ENCODE measurements around the gene AMZ2. TPM values are rescaled to one million over a fixed set of nuclear protein-coding genes. Genes with fewer than 3 reads are reported as not detected.
A peak's percentile ranks its signal among the peaks of the same experiment; 100 is the strongest.

Gene AMZ2
- total and polyA plus RNA-seq, 2 experiments from 2014 or later, result 54.2 to 71.5 TPM

DNA sequence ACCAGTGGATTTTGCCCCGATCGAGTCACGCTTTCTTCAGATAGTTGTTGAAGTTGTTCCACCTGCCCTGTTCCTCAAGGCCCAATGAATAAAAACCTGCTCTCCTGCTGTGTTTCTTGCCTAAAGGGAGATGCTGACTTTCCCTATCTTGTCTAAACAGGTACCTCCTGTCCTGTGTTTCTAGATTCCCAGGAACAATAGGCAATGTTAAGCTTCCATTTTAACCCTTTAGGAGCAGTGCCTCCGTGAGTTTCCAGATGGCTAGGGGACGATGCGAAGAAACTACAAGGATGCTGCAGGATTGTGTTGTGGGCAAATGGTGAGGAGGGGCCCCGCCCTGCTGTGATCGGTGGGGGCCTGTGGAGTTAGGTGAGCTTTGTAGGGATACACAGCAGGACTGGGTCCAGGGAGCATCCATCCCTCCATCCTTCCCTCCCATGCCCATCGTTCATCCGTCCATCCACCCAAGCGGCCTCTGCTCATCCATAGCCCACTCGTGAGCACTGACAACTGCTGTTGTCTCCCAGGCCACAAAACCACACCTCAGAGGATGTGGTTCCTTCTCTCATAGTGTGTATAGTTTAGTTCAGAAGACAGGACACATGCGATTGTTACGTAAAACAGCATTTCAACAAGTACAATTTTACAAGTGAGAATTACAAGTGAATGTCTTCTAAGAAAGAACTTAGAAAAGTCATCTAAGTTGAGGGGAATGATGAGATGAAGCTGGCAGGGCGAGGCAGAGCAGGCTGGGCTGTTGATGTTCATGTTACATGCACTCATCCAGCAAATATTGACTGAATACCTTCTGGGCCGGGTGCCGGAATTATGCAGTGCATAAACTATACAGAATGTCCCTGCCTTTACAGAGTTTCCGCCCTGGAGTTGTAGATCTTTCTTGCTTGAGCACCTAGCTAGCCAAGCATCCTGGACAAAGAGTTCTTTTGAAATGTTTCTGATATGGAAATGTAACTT lies 48.7 kb downstream of the AMZ2 start:
- Histone ChIP-seq H3K4me1 (ENCODE audit: insufficient read depth) (peaks cover 44% of the 10 kb centered on the region), H3K27me3 (ENCODE audit: insufficient read depth) (peaks cover 31% of the 10 kb centered on the region), H3K27ac (ENCODE audit: low read depth) (no peak overlapping the region), H3F3A (replicated peaks; ENCODE audit: low read depth) (peaks cover 15% of the 10 kb centered on the region; the same call in 1 of the 2 replicates), H2AFZ (no peak overlapping the region), H4K20me1 (replicated peaks; ENCODE audit: insufficient read depth) (no peaks in the 10 kb centered on the region), H3K79me2 (replicated peaks; ENCODE audit: insufficient read depth) (no peaks in the 10 kb centered on the region), H3K9me2 (ENCODE audit: insufficient read depth) (no peaks in the 10 kb centered on the region), H3K4me2 (peak overlapping the region; percentile 2; the same call in 1 of the 2 replicates), H3K4me3 (no peak overlapping the region), H3K36me3 (ENCODE audit: insufficient read depth) (no peaks in the 10 kb centered on the region)
- DNase-seq (ENCODE audit: low spot score) (peak; percentile 67), ATAC-seq (peak; percentile 7)
- Mint-ChIP-seq H3K27ac (no peak overlapping the region), H3K4me1 (peaks cover 42% of the 10 kb centered on the region), H3K27me3 (ENCODE audit: insufficient read depth, low read depth, poor library complexity) (peaks cover 25% of the 10 kb centered on the region), H3K36me3 (ENCODE audit: low read depth) (no peaks in the 10 kb centered on the region), H3K4me3 (no peak overlapping the region; the same call in 2 of the 3 replicates), H3K9me3 (no peaks in the 10 kb centered on the region)
- TF ChIP-seq EZH2phosphoT487 (IDR thresholded peaks at IDR 0.05; ENCODE audit: unreplicated experiment), result no peak
- TF ChIP-seq, protein P1, sequence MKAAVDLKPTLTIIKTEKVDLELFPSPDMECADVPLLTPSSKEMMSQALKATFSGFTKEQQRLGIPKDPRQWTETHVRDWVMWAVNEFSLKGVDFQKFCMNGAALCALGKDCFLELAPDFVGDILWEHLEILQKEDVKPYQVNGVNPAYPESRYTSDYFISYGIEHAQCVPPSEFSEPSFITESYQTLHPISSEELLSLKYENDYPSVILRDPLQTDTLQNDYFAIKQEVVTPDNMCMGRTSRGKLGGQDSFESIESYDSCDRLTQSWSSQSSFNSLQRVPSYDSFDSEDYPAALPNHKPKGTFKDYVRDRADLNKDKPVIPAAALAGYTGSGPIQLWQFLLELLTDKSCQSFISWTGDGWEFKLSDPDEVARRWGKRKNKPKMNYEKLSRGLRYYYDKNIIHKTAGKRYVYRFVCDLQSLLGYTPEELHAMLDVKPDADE (IDR thresholded peaks at IDR 0.05), result no peak
- TF ChIP-seq CREB1 (CRISPR knock-in tag; IDR thresholded peaks at IDR 0.05; ENCODE audit: low read depth), result peak; percentile 15; the same call in 1 of the 2 replicates
- no peak for TF ChIP-seq STAT1 (IDR thresholded peaks at IDR 0.05; ENCODE audit: unreplicated experiment)
- TF ChIP-seq, protein P2, sequence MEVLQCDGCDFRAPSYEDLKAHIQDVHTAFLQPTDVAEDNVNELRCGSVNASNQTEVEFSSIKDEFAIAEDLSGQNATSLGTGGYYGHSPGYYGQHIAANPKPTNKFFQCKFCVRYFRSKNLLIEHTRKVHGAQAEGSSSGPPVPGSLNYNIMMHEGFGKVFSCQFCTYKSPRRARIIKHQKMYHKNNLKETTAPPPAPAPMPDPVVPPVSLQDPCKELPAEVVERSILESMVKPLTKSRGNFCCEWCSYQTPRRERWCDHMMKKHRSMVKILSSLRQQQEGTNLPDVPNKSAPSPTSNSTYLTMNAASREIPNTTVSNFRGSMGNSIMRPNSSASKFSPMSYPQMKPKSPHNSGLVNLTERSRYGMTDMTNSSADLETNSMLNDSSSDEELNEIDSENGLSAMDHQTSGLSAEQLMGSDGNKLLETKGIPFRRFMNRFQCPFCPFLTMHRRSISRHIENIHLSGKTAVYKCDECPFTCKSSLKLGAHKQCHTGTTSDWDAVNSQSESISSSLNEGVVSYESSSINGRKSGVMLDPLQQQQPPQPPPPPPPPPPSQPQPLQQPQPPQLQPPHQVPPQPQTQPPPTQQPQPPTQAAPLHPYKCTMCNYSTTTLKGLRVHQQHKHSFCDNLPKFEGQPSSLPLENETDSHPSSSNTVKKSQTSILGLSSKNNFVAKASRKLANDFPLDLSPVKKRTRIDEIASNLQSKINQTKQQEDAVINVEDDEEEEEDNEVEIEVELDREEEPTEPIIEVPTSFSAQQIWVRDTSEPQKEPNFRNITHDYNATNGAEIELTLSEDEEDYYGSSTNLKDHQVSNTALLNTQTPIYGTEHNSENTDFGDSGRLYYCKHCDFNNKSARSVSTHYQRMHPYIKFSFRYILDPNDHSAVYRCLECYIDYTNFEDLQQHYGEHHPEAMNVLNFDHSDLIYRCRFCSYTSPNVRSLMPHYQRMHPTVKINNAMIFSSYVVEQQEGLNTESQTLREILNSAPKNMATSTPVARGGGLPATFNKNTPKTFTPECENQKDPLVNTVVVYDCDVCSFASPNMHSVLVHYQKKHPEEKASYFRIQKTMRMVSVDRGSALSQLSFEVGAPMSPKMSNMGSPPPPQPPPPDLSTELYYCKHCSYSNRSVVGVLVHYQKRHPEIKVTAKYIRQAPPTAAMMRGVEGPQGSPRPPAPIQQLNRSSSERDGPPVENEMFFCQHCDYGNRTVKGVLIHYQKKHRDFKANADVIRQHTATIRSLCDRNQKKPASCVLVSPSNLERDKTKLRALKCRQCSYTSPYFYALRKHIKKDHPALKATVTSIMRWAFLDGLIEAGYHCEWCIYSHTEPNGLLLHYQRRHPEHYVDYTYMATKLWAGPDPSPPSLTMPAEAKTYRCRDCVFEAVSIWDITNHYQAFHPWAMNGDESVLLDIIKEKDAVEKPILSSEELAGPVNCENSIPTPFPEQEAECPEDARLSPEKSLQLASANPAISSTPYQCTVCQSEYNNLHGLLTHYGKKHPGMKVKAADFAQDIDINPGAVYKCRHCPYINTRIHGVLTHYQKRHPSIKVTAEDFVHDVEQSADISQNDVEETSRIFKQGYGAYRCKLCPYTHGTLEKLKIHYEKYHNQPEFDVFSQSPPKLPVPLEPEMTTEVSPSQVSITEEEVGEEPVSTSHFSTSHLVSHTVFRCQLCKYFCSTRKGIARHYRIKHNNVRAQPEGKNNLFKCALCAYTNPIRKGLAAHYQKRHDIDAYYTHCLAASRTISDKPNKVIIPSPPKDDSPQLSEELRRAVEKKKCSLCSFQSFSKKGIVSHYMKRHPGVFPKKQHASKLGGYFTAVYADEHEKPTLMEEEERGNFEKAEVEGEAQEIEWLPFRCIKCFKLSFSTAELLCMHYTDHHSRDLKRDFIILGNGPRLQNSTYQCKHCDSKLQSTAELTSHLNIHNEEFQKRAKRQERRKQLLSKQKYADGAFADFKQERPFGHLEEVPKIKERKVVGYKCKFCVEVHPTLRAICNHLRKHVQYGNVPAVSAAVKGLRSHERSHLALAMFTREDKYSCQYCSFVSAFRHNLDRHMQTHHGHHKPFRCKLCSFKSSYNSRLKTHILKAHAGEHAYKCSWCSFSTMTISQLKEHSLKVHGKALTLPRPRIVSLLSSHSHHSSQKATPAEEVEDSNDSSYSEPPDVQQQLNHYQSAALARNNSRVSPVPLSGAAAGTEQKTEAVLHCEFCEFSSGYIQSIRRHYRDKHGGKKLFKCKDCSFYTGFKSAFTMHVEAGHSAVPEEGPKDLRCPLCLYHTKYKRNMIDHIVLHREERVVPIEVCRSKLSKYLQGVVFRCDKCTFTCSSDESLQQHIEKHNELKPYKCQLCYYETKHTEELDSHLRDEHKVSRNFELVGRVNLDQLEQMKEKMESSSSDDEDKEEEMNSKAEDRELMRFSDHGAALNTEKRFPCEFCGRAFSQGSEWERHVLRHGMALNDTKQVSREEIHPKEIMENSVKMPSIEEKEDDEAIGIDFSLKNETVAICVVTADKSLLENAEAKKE (CRISPR knock-in tag; IDR thresholded peaks at IDR 0.05), result peak; percentile 48
- TF ChIP-seq ZNF114 (CRISPR knock-in tag; IDR thresholded peaks at IDR 0.05), result no peak
- TF ChIP-seq, protein P3, sequence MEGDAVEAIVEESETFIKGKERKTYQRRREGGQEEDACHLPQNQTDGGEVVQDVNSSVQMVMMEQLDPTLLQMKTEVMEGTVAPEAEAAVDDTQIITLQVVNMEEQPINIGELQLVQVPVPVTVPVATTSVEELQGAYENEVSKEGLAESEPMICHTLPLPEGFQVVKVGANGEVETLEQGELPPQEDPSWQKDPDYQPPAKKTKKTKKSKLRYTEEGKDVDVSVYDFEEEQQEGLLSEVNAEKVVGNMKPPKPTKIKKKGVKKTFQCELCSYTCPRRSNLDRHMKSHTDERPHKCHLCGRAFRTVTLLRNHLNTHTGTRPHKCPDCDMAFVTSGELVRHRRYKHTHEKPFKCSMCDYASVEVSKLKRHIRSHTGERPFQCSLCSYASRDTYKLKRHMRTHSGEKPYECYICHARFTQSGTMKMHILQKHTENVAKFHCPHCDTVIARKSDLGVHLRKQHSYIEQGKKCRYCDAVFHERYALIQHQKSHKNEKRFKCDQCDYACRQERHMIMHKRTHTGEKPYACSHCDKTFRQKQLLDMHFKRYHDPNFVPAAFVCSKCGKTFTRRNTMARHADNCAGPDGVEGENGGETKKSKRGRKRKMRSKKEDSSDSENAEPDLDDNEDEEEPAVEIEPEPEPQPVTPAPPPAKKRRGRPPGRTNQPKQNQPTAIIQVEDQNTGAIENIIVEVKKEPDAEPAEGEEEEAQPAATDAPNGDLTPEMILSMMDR (conservative IDR thresholded peaks at IDR 0.05; ENCODE audit: low read depth in 2 of 2), result no peak
- TF ChIP-seq JUNB (IDR thresholded peaks at IDR 0.05; ENCODE audit: unreplicated experiment), result no peak
- no peak for TF ChIP-seq NANOG (IDR thresholded peaks at IDR 0.05; ENCODE audit: borderline replicate concordance)
- TF ChIP-seq, protein P4, sequence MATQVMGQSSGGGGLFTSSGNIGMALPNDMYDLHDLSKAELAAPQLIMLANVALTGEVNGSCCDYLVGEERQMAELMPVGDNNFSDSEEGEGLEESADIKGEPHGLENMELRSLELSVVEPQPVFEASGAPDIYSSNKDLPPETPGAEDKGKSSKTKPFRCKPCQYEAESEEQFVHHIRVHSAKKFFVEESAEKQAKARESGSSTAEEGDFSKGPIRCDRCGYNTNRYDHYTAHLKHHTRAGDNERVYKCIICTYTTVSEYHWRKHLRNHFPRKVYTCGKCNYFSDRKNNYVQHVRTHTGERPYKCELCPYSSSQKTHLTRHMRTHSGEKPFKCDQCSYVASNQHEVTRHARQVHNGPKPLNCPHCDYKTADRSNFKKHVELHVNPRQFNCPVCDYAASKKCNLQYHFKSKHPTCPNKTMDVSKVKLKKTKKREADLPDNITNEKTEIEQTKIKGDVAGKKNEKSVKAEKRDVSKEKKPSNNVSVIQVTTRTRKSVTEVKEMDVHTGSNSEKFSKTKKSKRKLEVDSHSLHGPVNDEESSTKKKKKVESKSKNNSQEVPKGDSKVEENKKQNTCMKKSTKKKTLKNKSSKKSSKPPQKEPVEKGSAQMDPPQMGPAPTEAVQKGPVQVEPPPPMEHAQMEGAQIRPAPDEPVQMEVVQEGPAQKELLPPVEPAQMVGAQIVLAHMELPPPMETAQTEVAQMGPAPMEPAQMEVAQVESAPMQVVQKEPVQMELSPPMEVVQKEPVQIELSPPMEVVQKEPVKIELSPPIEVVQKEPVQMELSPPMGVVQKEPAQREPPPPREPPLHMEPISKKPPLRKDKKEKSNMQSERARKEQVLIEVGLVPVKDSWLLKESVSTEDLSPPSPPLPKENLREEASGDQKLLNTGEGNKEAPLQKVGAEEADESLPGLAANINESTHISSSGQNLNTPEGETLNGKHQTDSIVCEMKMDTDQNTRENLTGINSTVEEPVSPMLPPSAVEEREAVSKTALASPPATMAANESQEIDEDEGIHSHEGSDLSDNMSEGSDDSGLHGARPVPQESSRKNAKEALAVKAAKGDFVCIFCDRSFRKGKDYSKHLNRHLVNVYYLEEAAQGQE (IDR thresholded peaks at IDR 0.05; ENCODE audit: unreplicated experiment), result no peak
- TF ChIP-seq POLR2AphosphoS5 (IDR thresholded peaks at IDR 0.05; ENCODE audit: low read depth), result no peak
- no peak for TF ChIP-seq ZNF331 (CRISPR knock-in tag; IDR thresholded peaks at IDR 0.05; ENCODE audit: low read depth)
- TF ChIP-seq EZH2 (IDR thresholded peaks at IDR 0.05; ENCODE audit: low read depth, unreplicated experiment), result no peak

All from GM23338 (cell line).